22Rv1 (cell line): ENCODE measurements around the gene ADAMTS15.

Experiments
- H3K27ac ChIP-seq: fragments of 450-650 bp; 2 replicates; pipeline ENCODE4 v1.5.1; 2017
- ZFX ChIP-seq: fragments of 450-650 bp; IDR thresholded peaks from 2 replicates; pipeline ENCODE4 v1.6.1; 2017; ENCODE audit warnings: antibody characterized with exemption, borderline replicate concordance
- TF ChIP-seq, protein P1 (sequence below): fragments of 450-650 bp; IDR thresholded peaks from 2 replicates; pipeline ENCODE4 v1.5.1; 2017; ENCODE audit warnings: mild to moderate bottlenecking

Gene ADAMTS15

DNA sequence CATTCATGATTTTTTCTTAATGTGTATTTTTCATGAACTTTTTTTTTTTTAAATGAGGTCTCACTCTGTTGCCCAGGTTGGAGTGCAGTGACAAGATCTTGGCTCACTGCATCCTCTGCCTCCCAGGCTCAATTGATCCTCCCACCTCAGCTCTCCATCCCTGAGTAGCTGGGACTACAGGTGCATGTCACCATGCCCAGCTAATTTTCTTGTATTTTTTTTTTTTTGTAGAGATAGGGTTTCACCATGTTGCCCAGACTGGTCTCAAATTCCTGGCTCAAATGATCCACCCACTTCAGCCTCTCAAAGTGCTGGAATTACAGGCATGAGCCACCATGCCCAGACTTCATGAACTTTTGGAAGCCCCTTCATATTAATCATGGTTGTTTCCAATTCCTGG is 49.7 kb downstream of the ADAMTS15 start:
- TF ChIP-seq, protein P1, sequence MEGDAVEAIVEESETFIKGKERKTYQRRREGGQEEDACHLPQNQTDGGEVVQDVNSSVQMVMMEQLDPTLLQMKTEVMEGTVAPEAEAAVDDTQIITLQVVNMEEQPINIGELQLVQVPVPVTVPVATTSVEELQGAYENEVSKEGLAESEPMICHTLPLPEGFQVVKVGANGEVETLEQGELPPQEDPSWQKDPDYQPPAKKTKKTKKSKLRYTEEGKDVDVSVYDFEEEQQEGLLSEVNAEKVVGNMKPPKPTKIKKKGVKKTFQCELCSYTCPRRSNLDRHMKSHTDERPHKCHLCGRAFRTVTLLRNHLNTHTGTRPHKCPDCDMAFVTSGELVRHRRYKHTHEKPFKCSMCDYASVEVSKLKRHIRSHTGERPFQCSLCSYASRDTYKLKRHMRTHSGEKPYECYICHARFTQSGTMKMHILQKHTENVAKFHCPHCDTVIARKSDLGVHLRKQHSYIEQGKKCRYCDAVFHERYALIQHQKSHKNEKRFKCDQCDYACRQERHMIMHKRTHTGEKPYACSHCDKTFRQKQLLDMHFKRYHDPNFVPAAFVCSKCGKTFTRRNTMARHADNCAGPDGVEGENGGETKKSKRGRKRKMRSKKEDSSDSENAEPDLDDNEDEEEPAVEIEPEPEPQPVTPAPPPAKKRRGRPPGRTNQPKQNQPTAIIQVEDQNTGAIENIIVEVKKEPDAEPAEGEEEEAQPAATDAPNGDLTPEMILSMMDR, result no peak
- TF ChIP-seq ZFX, result no peak
- H3K27ac ChIP-seq, result no peak overlapping the region

DNA sequence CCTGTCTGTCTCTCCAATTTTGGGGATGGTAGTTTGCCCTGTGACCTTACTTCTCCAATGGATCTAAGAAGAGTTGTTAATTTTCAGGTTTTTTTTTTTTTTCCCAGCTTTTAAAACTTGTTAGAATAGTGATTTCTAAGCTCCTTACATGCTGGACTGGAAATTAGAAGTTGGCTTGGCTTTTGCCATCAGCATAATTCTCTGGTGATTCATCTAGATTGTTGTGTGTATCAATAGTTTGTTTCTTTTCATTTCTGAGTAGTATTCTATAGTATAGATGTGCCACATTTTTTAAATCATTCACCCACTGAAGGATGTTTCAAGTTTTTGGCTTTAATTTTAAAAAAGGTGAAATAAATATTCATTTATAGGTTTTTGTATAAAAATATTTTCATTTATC is 51.4 kb downstream of the ADAMTS15 start:
- TF ChIP-seq, protein P1, result no peak
- no peak for TF ChIP-seq ZFX
- no peak overlapping the region for H3K27ac ChIP-seq

DNA sequence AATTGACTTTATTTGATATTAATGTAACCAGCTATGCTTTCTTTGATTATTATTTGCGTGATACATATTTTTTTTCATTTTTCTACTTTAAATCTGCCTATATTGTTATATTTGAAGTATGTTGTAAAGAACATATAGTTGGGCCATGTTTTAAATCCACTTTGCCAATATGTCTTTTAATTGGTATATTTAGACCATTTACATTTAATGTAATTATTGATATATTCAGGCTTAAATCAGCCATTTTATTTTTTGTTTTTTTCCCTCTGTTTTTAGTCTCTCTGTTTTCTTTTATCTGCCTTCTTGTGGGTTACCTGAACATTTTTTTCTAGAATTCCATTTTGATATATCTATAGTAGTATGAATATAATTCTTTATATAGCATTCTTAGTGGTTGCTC is 55.9 kb downstream of the ADAMTS15 start:
- no peak overlapping the region for H3K27ac ChIP-seq
- TF ChIP-seq, protein P1, result no peak
- TF ChIP-seq ZFX, result no peak

DNA sequence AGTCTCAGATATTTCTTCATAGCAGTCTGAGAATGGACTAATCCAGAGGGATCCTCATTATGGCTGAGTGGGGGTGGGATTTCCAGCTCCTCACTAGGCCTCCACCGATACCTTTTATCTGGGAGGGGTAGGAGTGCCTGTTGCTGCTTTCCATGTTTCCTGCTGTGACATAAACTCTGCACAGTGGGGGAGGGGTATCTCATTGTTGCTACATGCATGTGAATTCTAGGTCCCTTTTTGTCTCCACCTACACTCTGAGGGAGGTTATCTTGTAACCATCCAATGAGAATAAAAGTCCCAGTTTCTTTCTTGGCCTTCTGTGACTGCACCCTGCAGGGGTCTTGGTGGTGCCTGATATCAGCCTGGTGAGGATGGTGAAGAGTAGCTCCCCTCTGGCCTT is 60.5 kb downstream of the ADAMTS15 start:
- no peak overlapping the region for H3K27ac ChIP-seq
- no peak for TF ChIP-seq ZFX
- TF ChIP-seq, protein P1, result no peak

DNA sequence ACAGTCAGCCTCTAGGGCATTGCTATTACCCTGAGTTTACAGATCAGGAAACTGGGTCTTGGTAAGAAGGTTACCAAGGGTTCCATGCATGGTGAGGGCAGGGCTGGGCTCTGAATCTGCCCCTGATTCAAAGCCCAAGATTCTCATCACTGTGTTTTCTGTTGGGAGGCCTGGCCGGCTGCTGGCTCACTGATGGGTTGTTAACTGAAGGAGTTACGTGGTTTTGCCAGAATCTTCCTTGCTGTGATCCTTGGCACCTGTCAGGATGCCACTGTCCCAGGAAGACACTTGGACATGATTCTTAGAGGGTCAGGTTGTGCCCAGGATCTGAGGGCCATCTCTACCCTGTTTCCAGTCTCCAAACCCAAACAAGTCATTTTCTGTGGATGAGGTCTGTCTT is 61.5 kb downstream of the ADAMTS15 start:
- no peak for TF ChIP-seq ZFX
- TF ChIP-seq, protein P1, result no peak
- H3K27ac ChIP-seq, result no peak overlapping the region

DNA sequence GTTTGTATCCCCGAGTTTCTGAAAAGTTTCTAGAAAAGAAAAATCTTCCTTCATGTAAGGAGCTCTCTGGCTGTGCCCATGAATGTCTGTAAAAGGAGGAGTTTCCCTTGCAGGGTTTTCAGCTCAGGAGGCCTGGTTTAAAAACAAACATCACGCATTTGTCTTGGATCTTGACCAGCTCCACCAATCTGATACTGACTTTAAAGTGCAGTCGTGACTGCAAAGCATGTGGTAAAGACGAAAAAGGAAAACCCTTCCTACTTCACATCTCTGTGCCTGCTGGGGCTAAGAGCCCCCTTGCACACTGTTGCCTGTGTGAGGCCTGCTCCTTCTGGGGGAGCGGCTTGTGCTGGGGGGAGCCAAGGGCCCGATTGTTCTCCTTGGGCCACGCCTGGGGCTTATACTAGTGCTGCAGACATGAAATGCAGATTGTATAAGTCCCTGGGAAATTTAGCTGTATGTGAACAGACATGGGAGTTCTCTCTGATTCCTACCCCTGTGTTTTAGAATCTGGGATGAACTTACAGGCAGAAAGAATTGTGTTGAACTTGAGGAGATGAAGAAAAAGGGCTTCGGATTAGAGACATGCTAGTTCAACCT is 62.1 kb downstream of the ADAMTS15 start:
- TF ChIP-seq, protein P1, result no peak
- TF ChIP-seq ZFX, result no peak
- H3K27ac ChIP-seq, result no peak overlapping the region

DNA sequence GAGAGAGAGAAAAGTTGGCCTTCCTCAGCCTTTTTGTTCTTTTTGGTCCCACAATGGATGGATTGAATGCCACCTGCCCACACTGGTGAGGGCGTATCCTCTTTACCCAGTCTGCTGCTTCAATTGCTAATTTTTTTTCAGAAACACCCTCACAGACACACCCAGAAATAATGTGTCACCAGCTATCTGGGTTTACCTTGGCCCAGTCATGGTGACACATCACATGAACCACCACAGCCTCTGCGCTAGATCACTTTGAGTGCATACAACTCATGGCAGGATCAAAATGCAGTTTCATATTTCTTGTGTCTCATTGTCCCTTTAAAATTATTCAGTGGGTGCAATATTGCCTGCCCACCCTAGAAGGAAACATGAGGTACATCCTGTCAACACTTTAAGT is 63.3 kb downstream of the ADAMTS15 start:
- TF ChIP-seq, protein P1, result no peak
- TF ChIP-seq ZFX, result no peak

More for the DNA sequence above, 63.3 kb downstream of the ADAMTS15 start:
- H3K27ac ChIP-seq, result no peak overlapping the region
